ENCODE results near the gene MYL5. TPM values are rescaled to one million over a fixed set of nuclear protein-coding genes. Genes with fewer than 3 reads are reported as not detected.
A peak's percentile ranks its signal among the peaks of the same experiment; 100 is the strongest.

The MYL5 gene
- total RNA-seq, 1 experiment from 2014 or later = 18.0 TPM

DNA sequence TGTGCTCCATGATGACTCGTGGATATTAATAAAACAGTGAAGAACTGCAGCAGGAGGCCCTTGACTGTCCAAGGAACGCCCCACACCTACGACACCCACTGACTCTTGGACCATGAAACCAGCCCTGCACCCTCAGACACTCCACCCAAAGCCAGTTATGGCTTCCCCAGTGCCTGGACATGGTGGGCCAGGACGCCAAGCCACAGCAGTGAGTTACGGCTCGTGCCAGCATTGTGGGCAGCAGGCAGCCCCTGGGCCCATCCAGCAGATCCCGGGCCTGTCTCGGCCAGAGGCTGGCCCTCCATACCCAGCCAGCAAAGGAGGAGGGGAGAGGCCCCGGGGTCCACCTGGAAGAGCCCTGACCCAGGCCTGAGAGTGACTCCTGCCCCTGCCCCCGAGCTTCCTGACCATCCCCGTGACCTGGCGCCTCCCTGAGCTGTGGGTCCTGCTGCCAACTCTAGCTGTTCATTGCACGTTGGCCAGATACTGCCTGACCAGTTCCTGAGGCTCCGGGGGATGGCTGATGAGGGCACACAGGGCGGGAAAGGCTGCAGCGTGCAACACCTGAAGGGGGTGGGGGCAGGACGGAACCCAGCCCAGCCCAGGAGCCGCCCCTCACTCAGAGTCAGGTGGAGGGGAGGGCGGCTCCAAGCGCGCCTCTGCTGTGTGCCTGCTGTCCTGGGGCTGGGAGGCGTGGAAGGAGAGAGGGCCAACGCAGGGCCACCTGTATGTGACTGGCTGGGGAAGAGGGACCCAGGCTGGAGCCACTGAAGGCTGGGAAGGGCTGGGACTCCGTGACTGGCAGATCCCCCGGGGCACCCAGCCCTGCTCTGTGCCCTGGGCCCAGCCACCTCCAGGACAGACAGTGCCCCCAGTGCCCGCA lies 13.9 kb downstream of the MYL5 start:
- H3K36me3 Mint-ChIP-seq (ENCODE audit: insufficient read depth in 1 of 3, low read depth in 3 of 3) = peaks cover 0 to 3% (median 0%) of the 10 kb centered on the region in 3 experiments; a peak in 1 of 7 replicates
- Histone ChIP-seq H3K18ac (ENCODE audit: insufficient read length, low read depth, low read length) (no peak overlapping the region), H3K14ac (ENCODE audit: insufficient read depth, low read length) (0 out of 2 replicates have a peak overlapping the region, but pooled peaks have one; percentile 44), H2BK120ac (ENCODE audit: low read depth, low read length, poor library complexity, severe bottlenecking) (no peak overlapping the region), H4K5ac (ENCODE audit: insufficient read length, low read depth, low read length) (no peak overlapping the region), H2BK5ac (ENCODE audit: insufficient read length, low read length) (no peak overlapping the region), H3K56ac (ENCODE audit: insufficient read length, low read depth, low read length) (no peak overlapping the region), H4K20me1 (ENCODE audit: control insufficient read depth, insufficient read depth, insufficient read length) (no peaks in the 10 kb centered on the region), H2AFZ (ENCODE audit: low read length) (no peak overlapping the region), H3K4me2 (ENCODE audit: insufficient read depth, insufficient read length, low read length) (peak overlapping the region; percentile 20), H3K27ac (ENCODE audit: insufficient read length, low read depth, low read length) (no peak overlapping the region), H3K23me2 (ENCODE audit: insufficient read length, low read depth, low read length, poor library complexity, severe bottlenecking) (no peaks in the 10 kb centered on the region), H4K8ac (replicated peaks; ENCODE audit: insufficient read length, low read depth, low read length) (no peak overlapping the region), H3K4ac (ENCODE audit: low read depth, low read length) (no peak overlapping the region), H2AK5ac (ENCODE audit: insufficient read length, low read length) (no peak overlapping the region), H3K9ac (ENCODE audit: extremely low read depth, insufficient read length, low read length) (no peak overlapping the region), H3T11ph (ENCODE audit: low read length) (no peak overlapping the region), H4K91ac (ENCODE audit: insufficient read length, low read depth, low read length) (no peak overlapping the region), H3K23ac (ENCODE audit: insufficient read length, low read depth, low read length) (no peak overlapping the region), H2BK15ac (ENCODE audit: low read depth, low read length) (no peak overlapping the region), H2BK20ac (ENCODE audit: low read depth, low read length, poor library complexity, severe bottlenecking) (no peak overlapping the region), H3K9me3 (ENCODE audit: control insufficient read depth, low read depth, low read length) (no peaks in the 10 kb centered on the region), H3K79me2 (ENCODE audit: insufficient read depth, low read length) (no peaks in the 10 kb centered on the region), H3K4me1 (ENCODE audit: insufficient read depth, low read length) (peaks cover 7% of the 10 kb centered on the region; the same call in 1 of the 2 replicates), H3K79me1 (ENCODE audit: insufficient read depth, low read depth, low read length, poor library complexity, severe bottlenecking) (no peaks in the 10 kb centered on the region), H3K27me3 (ENCODE audit: insufficient read depth, low read length) (no peaks in the 10 kb centered on the region), H2BK12ac (ENCODE audit: insufficient read length, low read depth, low read length) (no peak overlapping the region)
- peaks cover 13 to 43% of the 10 kb centered on the region in 2 experiments for H3K4me1 Mint-ChIP-seq
- H3K9me3 Mint-ChIP-seq = no peaks in the 10 kb centered on the region; a peak in 1 of 5 replicates
- 0 out of 7 replicates have a peak overlapping the region, but pooled peaks of 1 of the 3 experiments have one; percentile 16 for H3K27ac Mint-ChIP-seq
- no peak for TF ChIP-seq CTCF (conservative IDR thresholded peaks at IDR 0.05)
- H3K27me3 Mint-ChIP-seq (ENCODE audit: low read depth) = peaks cover 6% of the 10 kb centered on the region
- no CpG with 5 or more reads among the region's 26 CpGs for WGBS (ENCODE audit: extremely low coverage, insufficient read length, low lambda C conversion rate)
- DNase-seq = peak; percentile 86
- peak overlapping the region; percentile 55 to 60; a peak in 4 of 5 replicates for H3K4me3 Mint-ChIP-seq

Data from H9 (cell line).